IgD-negative memory B cell (primary cell): ENCODE results near the gene MYH15. TPM values are rescaled to one million over a fixed set of nuclear protein-coding genes. Genes with fewer than 3 reads are reported as not detected.

Experiments
- H3K27ac Mint-ChIP-seq, 3 donors: one replicate each; pipeline ENCODE4 v1.8.0; 2020 to 2022; ENCODE audit warnings: mild to moderate bottlenecking in 3 of 3, mixed read lengths in 3 of 3, moderate library complexity in 1 of 3
- H3K27me3 Mint-ChIP-seq: one replicate; pipeline ENCODE4 v1.8.0; 2021; ENCODE audit warnings: mixed read lengths
- H3K36me3 Mint-ChIP-seq: one replicate; pipeline ENCODE4 v1.8.0; 2020; ENCODE audit warnings: mild to moderate bottlenecking, mixed read lengths
- H3K4me1 Mint-ChIP-seq, 3 donors: one replicate each; pipeline ENCODE4 v1.8.0; 2020 to 2022; ENCODE audit warnings: mixed read lengths in 3 of 3, mild to moderate bottlenecking in 1 of 3
- H3K4me3 Mint-ChIP-seq, 4 donors: one replicate each; pipeline ENCODE4 v1.8.0; 2020 to 2022; ENCODE audit warnings: mild to moderate bottlenecking in 4 of 4, mixed read lengths in 4 of 4, moderate library complexity in 3 of 4
- H3K9me3 Mint-ChIP-seq, 3 donors: one replicate each; pipeline ENCODE4 v1.8.0; 2020 to 2021; ENCODE audit warnings: mixed read lengths in 3 of 3, mild to moderate bottlenecking in 1 of 3
- polyA plus RNA-seq: library from polyadenylated mRNA; unstranded; fragments of 300-500 nt; fragmentation: Illumina TruSeq; gene quantifications from one replicate; pipeline ENCODE4 v1.2.3, GENCODE V29; 2021

The MYH15 gene
- polyA plus RNA-seq, 1 donor from 2014 or later, result not detected

DNA sequence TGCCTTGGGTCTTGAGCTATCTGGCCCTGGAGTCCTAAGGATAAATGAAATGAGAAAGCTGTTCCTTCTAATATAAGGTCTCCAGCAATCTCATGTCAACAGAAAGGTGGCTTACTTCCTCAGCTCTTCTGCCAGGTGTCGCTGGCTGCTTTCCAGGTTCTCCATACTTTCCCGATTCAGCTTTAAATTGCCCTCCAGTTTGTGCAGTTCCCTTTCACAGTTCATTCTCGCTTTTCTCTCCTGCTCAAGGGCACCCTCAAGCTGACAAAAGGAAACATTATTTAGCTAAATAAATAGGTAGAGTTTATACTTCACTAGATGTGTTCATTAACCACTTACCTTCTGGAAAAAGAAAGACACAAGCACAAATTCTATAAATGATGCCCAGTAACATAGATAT is 73.0 kb downstream of the MYH15 start:
- Mint-ChIP-seq H3K36me3 (peaks cover 2% of the 10 kb centered on the region), H3K9me3 (peaks cover 2 to 8% (median 4%) of the 10 kb centered on the region in 3 donors), H3K4me3 (no peak overlapping the region), H3K27ac (no peak overlapping the region), H3K27me3 (no peaks in the 10 kb centered on the region), H3K4me1 (no peaks in the 10 kb centered on the region)

DNA sequence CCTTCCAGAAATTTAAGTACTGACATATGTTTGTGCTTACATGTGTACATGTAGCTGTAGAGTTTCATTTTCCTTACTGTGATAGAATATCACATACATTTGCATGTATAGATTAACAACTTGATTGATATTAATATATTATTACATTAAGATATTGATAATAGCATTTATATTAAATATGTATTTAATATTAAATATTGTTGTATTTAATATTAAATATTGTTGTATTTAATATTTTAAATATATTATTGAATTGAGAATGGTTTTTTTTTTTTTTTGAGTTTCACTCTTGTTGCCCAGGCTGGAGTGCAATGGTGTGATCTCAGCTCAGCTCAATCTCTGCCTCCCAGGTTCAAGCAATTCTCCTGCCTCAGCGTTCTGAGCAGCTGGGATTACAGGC is 76.5 kb downstream of the MYH15 start:
- Mint-ChIP-seq H3K27me3 (no peaks in the 10 kb centered on the region), H3K4me1 (peaks cover 0 to 2% (median 0%) of the 10 kb centered on the region in 3 donors), H3K27ac (no peak overlapping the region), H3K4me3 (no peak overlapping the region), H3K36me3 (peaks cover 5% of the 10 kb centered on the region), H3K9me3 (peaks cover 2 to 9% (median 8%) of the 10 kb centered on the region in 3 donors)

GRCh38 chr3:108432431-108432830 is 78.0 kb downstream of the MYH15 start:
- Mint-ChIP-seq H3K27ac (no peak overlapping the region), H3K27me3 (no peaks in the 10 kb centered on the region), H3K4me1 (peaks cover 3 to 7% (median 7%) of the 10 kb centered on the region in 3 donors), H3K36me3 (peaks cover 5% of the 10 kb centered on the region), H3K4me3 (no peak overlapping the region), H3K9me3 (peaks cover 2 to 9% (median 8%) of the 10 kb centered on the region in 3 donors)

DNA sequence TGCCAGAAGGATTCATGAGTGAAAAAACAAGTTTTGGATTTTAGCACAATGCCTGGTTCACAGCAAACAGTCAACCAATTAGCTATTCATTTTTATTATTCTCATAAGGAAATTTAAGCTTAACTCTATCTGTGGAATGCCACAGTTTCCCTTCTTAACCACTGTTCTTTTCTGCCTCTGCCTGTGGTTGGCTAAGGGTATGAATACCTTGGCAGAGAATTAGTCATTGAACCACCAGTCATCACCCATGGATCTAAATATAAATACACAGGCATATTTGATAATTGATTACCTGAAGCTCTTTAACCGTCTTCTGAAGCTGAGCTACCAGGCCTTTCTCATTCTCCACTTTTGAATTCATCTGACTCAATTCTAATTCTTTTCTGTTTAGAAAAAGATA is 79.9 kb downstream of the MYH15 start:
- Mint-ChIP-seq H3K9me3 (peaks cover 2 to 9% (median 8%) of the 10 kb centered on the region in 3 donors), H3K4me3 (no peak overlapping the region), H3K27me3 (no peaks in the 10 kb centered on the region), H3K36me3 (peaks cover 5% of the 10 kb centered on the region), H3K4me1 (peaks cover 3 to 8% (median 7%) of the 10 kb centered on the region in 3 donors), H3K27ac (no peak overlapping the region)

DNA sequence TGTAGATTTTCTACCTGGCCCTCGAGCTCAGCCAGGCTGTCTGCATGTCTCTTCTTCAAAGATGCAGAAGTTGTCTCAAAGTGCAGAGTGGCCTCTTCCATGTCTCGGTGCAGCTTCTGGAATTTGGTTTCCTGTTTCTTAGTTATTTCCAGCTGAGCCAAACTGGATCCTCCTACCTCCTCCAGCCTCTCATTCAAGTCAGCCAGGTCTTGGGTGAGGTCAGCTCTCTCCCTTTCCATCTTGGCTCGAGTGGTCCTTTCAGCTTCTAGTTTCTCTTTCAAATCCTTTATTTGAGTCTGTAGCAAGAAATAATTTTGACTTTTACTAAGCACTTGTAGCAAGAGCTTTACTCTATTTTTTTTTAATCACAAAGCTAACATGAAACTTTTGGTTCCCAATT is 81.8 kb downstream of the MYH15 start:
- no peak overlapping the region for H3K27ac Mint-ChIP-seq
- H3K36me3 Mint-ChIP-seq, result peaks cover 5% of the 10 kb centered on the region
- H3K4me1 Mint-ChIP-seq, result peaks cover 3 to 10% (median 7%) of the 10 kb centered on the region in 3 donors
- H3K4me3 Mint-ChIP-seq, result no peak overlapping the region
- H3K9me3 Mint-ChIP-seq, result peaks cover 1 to 6% (median 6%) of the 10 kb centered on the region in 3 donors
- no peaks in the 10 kb centered on the region for H3K27me3 Mint-ChIP-seq

- H3K27ac Mint-ChIP-seq, result no peak overlapping the region
- peaks cover 0 to 4% (median 3%) of the 10 kb centered on the region in 3 donors for H3K4me1 Mint-ChIP-seq
- H3K36me3 Mint-ChIP-seq, result no peaks in the 10 kb centered on the region
- H3K9me3 Mint-ChIP-seq, result no peaks in the 10 kb centered on the region
- no peak overlapping the region for H3K4me3 Mint-ChIP-seq
- peaks cover 2% of the 10 kb centered on the region for H3K27me3 Mint-ChIP-seq
Measured at GRCh38 chr3:108420926-108421325, 89.5 kb downstream of the MYH15 start.

GRCh38 chr3:108416111-108416869 is 94.1 kb downstream of the MYH15 start:
- H3K4me1 Mint-ChIP-seq, result peaks cover 0 to 8% (median 0%) of the 10 kb centered on the region in 3 donors
- H3K36me3 Mint-ChIP-seq, result no peaks in the 10 kb centered on the region
- no peak overlapping the region for H3K4me3 Mint-ChIP-seq
- peaks cover 2% of the 10 kb centered on the region for H3K27me3 Mint-ChIP-seq
- no peak overlapping the region for H3K27ac Mint-ChIP-seq
- H3K9me3 Mint-ChIP-seq, result peaks cover 0 to 2% (median 0%) of the 10 kb centered on the region in 3 donors

DNA sequence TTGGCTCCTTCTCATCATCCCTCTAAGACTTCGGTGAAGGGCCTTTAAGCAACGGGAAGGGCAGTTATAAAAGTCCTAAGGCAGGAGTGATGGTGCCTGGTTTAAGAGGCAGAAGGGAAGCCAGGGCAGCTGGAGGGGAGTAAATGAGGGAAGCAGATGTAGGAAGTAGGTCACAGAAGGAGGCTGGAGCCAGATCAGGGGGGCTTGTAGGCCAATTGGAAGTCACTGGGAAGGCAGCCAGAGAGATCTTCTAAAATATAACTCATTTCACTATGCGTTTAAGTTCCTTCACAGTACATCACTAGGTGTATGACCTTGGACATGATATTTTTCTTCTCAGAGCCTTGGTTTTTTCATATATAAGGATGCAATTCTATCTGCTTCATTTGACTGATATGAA is 94.7 kb downstream of the MYH15 start:
- Mint-ChIP-seq H3K27me3 (peaks cover 2% of the 10 kb centered on the region), H3K4me3 (no peak overlapping the region), H3K9me3 (peaks cover 0 to 2% (median 0%) of the 10 kb centered on the region in 3 donors), H3K27ac (peak overlapping the region in 1 of 3 donors; percentile 47), H3K36me3 (no peaks in the 10 kb centered on the region), H3K4me1 (peaks cover 0 to 9% (median 0%) of the 10 kb centered on the region in 3 donors)

DNA sequence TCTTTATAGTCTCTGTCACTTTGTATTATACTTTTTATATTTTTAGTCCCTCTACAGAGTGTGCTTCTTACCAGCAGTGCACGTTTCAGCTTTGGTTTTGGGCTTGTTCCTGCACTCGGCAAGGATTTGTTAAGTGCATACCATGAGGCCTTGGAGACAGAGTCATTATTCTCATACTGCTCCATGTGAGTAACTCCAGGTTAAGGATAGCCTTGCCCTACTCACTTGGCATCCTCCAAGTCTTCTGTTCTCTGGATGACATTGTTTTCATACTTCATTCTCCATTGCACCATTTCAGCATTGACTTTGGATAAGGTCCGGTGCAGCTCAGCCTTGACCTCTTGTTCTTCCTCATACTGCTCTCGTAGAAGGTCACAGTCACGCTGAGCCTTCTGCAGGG is 96.4 kb downstream of the MYH15 start:
- Mint-ChIP-seq H3K9me3 (peaks cover 0 to 2% (median 0%) of the 10 kb centered on the region in 3 donors), H3K27ac (no peak overlapping the region), H3K36me3 (no peaks in the 10 kb centered on the region), H3K4me3 (no peak overlapping the region), H3K4me1 (peaks cover 0 to 9% (median 1%) of the 10 kb centered on the region in 3 donors), H3K27me3 (no peaks in the 10 kb centered on the region)

- Mint-ChIP-seq H3K4me3 (no peak overlapping the region), H3K9me3 (peaks cover 0 to 2% (median 0%) of the 10 kb centered on the region in 3 donors), H3K27me3 (no peaks in the 10 kb centered on the region), H3K4me1 (peaks cover 16 to 21% (median 17%) of the 10 kb centered on the region in 3 donors), H3K36me3 (no peaks in the 10 kb centered on the region), H3K27ac (no peak overlapping the region)
Measured at GRCh38 chr3:108412121-108412750, 98.2 kb downstream of the MYH15 start.

DNA sequence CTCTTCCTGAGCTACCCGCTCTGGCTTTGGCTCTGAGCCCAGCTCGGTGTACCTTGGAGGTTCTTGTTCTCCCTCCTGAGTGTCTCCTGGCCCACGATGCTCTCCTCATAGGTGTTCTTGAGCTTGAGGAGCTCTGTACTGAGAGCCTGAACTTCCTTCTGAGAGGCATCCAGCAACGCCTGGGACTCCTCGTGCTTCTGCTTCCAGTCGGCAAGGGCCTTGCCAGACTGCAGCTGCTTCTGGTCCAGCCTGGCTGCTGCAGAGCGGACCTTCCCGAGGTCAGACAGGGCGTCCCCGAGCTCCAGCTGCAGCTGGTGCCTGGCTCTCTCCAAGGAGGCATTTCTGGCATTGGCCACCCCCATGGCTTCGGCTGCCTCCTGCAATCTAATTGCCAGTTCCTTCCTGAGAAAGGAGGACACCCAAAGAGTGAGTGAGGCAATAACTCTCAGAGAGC is 99.8 kb downstream of the MYH15 start:
- Mint-ChIP-seq H3K4me3 (no peak overlapping the region), H3K4me1 (peaks cover 22 to 28% (median 23%) of the 10 kb centered on the region in 3 donors), H3K27me3 (no peaks in the 10 kb centered on the region), H3K27ac (no peak overlapping the region), H3K36me3 (no peaks in the 10 kb centered on the region), H3K9me3 (peaks cover 0 to 2% (median 0%) of the 10 kb centered on the region in 3 donors)

- Mint-ChIP-seq H3K27ac (no peak overlapping the region), H3K36me3 (no peaks in the 10 kb centered on the region), H3K27me3 (no peaks in the 10 kb centered on the region), H3K4me1 (peaks cover 22 to 28% (median 23%) of the 10 kb centered on the region in 3 donors), H3K4me3 (no peak overlapping the region), H3K9me3 (peaks cover 0 to 2% (median 0%) of the 10 kb centered on the region in 3 donors)
Measured at GRCh38 chr3:108409800-108410178, 100.6 kb downstream of the MYH15 start.

DNA sequence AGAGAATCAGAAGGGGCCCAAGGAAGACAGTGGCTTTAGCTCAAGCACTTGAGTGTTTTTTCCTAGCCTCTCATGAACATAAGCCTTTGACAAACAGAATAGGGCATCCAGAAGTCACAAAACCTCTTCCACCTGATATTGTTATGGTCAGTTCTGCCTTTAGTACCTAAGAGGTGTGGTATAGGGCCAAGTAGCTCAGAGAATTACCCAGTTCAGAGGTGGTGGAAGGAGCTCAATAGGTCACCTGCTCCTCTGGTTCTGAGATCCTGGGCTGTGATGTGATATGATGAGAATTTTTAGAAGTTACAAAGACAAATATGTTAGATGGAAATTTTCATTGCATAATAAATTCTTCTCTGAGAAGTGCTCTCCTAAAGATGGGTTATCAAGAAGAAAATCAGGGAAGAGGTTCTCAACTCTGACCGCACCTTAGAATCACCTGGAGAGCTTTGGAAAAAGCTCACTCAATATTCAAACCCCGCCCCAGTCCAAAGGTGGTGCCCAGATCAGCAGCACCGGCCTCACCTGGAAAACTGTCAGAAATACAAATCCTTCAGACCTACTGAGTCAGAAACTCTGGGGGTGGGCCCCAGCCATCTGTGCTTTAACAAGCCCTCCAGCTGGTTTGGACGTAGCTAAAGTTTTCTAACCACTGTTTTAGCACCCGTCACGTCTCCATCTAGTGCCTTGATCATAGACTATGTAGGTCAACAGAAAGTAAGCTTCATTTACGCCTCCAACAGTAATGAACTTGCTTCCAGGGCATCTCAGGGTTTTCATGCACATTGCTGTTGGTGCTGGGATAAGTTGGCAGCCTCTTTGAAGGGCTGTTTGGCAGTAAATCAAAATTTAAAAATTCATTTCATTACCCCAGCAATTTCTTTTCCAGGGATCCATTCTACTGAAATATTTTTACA is 101.3 kb downstream of the MYH15 start:
- Mint-ChIP-seq H3K4me3 (peak overlapping the region in 1 of 4 donors; percentile 32), H3K9me3 (peaks cover 0 to under 1% (median 0%) of the 10 kb centered on the region in 3 donors), H3K4me1 (peaks cover 22 to 28% (median 23%) of the 10 kb centered on the region in 3 donors), H3K27ac (peak overlapping the region in 1 of 3 donors; percentile 80), H3K36me3 (no peaks in the 10 kb centered on the region), H3K27me3 (no peaks in the 10 kb centered on the region)

- no peaks in the 10 kb centered on the region for H3K9me3 Mint-ChIP-seq
- peaks cover 22 to 28% (median 23%) of the 10 kb centered on the region in 3 donors for H3K4me1 Mint-ChIP-seq
- H3K4me3 Mint-ChIP-seq, result peak overlapping the region in 3 of 4 donors; percentile 31 to 74 (median 65)
Measured at GRCh38 chr3:108407886-108408285, 102.5 kb downstream of the MYH15 start.

More at GRCh38 chr3:108407886-108408285, 102.5 kb downstream of the MYH15 start:
- no peaks in the 10 kb centered on the region for H3K36me3 Mint-ChIP-seq
- peak overlapping the region in 2 of 3 donors; percentile 0 to 89 for H3K27ac Mint-ChIP-seq
- H3K27me3 Mint-ChIP-seq, result no peaks in the 10 kb centered on the region
